Activated naive CD4-positive, alpha-beta T cell treated with Interleukin-2 at 50 U/mL for 16 hours (primary cell): ENCODE results near the gene SKAP1.

ENCODE experiments used
- DNase-seq: peaks from one replicate; pipeline ENCODE4 v3.0.0-alpha.2; 2020

Gene SKAP1

DNA sequence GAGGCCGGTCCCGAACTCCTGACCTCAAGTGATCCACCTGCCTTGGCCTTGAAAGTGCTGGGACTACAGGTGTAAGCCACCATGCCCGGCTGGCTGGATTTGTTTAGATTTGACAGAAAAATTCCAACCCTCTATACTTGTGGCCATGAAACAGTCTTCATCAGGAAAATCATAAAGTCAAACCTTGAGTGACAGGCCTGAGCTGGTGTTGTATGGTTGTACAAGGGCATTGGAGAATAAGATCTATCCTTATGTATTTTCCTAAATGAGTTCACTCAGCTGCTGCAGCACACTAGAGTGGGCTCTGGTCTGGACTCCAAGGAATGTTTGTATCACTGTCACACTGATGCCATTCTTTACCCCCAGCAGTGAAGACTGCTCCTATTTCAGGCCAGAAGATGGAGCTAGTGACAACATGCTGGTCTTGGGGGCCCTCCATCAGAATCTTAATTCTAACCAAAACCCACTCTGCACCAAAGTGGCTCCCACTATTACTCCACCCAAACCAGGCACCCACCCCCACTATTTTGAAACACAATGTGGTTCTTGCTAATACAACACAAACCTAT is 295.0 kb downstream of the SKAP1 start:
- DNase-seq, result no peak

DNA sequence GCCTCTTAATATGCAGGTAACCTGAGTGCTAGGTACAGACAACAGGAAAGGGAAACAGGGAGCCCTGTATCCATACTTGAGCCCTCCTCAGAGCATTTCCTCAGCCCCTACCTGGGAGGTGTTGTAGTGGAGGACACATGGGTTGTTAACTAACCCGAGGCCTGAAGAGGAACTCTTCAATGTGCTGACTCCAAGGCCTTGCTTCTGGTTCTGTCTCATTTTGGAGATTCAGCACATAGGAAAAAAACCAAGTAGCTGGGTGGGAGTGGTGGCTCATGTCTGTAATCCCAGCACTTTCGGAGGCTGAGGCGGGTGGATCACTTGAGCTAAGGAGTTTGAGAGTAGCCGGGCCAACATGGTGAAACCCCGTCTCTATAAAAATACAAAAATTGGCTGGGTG is 297.6 kb downstream of the SKAP1 start:
- DNase-seq, result no peak

DNA sequence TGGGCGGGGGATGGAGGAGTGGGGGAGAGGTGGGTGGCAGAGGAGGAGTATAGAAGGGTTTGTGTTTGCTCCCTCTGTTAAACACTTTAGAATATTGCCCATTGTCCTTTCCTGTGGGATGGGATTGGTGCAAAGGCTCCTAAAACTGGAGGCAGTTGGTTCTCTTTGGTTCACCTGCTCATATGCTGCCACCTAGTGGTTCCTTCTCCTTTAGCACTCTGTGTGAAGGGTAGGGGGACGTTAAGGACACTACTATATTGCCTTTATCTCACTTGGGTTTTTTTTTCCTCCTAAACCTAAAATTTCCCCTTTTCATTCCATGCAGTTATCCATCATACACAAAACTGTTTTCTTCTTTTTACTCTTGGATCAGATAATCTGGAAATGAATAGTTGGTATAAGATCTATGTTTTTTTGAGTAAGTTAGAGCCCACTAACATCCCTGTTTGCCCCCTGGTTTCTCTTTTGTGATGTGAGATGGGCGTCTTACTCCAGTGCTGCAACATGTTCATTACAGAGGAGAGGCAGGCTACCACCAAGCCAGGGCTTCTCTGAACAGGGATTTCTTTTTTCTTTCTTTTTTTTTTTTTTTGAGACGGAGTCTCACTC is 298.7 kb downstream of the SKAP1 start:
- peak; percentile 41 for DNase-seq

DNA sequence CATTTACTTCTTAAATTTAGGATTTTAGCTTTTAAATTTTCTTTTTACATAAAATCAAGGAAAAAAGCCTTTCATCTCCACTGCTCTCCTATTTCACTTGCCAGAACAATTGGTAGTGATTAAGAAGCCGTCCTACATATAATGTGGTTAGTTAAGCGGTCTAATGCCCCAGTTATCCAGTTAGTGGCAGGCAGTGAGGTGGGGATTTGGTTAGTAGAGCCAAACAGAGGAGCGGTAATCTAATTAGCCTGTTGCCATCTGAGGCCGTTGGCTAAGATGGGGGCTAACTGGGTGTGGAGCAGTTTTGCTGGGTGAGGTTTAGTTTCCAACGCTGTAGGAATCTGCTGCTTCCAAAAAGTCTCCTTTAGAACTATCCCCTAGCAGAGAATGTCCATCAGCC is 300.0 kb downstream of the SKAP1 start:
- DNase-seq, result no peak

DNA sequence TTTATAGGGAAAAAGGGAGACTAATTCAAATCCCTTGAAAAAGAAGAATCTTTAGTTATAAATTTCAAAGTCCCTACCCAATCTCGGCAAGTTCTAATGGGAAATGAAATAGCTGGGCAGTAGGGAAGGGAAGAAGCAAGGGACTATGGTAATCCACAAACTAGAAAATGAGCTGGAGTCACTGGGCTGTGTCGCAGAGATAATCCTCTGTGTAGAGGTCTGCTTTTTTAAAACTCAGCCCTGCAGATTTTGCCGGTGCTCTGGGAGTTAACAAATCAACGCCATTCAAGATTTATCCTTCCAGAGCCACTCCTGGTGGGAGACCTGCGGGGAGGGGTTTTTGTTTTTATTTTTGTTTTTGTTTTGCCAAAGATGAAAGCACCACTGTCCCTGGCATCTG is 301.6 kb downstream of the SKAP1 start:
- no peak for DNase-seq

DNA sequence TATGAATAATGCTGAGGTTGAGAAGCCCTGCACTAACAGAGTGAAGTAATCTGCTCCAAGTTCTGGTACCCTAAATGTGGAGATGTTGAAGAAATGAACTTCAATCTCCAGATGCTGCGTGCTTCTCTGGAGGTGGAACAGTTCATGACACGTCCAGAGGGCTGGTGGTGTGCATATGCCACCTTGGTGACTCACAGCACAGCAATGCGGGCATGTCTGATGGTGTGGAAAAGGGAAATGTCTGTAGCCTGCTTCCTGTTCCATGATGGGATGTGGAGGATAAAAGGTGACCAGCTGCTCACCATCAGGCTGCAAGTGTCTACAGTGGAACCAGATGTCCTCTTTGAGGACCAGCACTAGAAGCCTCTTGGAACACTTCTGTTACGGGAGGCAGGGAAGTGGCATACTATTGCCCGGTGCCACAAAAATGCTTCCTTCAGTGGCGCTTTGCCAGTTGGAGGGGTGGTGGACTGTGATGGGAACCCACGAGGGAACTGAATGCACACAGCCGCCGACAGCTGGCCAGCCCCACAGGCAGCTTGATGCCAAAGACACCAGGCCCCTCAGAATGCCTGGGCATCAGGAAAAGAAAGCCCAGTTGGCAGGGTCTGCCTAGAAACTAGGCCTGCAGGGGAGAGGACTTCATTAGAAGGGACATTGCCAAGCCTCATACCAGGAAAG is 302.5 kb downstream of the SKAP1 start:
- no peak for DNase-seq

DNA sequence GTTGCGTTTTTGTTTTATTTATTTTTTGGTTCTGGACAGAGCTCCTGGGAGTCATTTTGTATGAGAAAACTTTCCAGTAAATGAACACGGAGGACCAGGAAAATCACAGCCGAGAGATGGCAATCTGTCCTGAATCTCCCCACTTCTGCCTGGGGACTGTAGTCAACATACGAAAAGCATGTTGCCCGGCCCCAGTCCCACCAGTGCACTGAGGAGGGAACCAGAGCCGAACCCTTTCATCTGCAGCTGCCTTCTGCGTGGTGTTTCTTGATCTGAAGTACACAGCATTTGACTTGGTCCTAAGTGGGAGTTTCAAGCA is 303.5 kb downstream of the SKAP1 start:
- no peak for DNase-seq

DNA sequence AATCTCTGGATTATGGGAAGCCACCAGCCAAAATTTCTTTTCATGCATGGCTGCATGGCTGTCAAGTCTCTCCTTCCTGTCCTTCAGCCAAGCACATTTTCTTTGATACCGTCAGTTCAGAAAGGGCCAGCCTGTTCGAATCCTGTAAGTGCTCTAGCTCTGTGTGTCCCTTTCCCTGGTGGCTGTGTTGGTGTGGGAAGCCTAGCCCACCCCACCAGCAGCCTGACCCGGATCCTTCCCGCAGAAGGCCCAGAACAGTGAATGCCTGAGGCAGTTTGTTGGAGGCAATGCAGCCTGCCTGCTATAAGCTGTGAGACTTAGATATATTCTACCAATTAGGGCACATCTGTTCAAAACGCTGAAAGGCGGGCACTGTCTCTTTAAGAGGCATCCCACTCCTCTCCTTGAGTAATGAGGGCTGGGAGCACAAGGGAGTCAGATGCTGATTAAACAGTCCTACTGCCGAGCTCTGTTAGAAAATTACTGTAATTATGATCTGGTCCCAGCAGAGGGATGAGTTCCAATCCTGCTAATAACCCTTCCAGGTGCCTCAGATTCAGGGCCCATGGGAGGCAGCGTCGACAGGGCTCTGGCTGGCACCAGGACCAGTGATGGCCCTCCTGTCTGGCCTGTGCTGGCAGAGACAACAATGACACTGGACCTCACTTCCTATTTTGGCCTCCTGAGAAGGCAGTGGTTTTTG is 304.0 kb downstream of the SKAP1 start:
- DNase-seq, result no peak

DNA sequence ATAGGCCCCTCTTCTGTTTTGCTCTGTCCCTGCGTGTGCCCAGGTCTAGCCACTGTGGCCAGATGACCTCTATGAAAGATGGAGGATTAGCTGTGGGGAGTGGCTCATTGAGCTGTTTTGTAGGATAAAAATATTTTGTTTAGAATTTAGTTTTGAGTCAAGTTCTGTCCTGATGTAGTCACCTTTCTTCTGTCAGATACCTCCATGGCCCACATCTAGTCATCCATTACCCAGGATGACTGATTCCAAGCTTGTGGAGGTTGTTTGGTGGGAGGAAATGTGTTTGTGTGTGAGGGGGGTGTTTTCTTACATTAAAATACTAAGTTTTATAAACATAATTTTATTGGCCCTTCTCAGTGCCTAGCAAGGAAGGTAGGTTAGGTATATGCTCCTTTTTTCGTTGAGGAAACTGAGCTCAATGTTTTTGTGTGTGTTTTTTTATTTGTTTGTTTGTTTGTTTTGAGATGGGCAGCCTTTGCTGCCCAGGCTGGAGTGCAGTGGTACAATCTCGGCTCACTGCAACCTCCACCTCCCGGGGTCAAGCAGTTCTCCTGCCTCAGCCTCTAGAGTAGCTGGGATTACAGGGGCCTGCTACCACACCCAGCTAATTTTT is 306.1 kb downstream of the SKAP1 start:
- no peak for DNase-seq

DNA sequence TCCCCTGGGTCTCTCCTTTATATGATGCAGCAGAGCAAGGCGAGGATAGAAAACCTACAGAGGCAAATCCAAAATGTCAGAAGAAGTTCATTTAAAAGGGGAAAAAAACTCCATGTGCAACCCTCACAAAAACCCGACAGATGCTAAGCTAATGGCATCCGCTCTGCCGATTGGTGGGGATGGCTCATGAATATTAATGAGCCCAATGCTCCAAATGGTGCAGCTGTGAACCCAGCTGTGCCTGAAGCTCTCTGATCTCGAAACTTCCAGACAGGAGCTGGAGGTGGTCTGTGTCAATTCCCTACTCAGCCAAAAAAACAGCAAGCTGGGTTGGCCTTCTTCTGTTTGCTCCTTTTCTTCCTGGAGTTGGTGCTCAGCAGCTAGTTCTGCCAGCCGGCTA is 306.9 kb downstream of the SKAP1 start:
- no peak for DNase-seq

DNA sequence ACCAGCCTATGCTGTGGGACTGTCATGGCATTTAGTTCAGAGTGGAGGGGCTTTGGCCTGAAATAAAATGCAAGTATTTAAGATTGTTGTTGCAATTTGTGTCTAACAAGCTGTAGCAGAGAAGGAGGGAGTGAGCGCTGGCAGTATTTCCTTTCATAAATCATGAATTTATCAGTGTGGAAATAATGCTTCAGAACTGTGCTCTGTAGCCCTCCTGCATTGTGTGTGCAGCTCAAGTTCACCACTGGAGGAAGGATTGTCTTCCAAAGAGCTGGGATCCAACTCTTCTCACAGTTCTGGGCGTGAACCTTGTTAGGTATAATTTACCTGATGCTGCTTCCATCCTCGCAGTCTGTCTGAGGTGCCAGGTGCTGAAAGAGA is 307.4 kb downstream of the SKAP1 start:
- DNase-seq, result no peak

DNA sequence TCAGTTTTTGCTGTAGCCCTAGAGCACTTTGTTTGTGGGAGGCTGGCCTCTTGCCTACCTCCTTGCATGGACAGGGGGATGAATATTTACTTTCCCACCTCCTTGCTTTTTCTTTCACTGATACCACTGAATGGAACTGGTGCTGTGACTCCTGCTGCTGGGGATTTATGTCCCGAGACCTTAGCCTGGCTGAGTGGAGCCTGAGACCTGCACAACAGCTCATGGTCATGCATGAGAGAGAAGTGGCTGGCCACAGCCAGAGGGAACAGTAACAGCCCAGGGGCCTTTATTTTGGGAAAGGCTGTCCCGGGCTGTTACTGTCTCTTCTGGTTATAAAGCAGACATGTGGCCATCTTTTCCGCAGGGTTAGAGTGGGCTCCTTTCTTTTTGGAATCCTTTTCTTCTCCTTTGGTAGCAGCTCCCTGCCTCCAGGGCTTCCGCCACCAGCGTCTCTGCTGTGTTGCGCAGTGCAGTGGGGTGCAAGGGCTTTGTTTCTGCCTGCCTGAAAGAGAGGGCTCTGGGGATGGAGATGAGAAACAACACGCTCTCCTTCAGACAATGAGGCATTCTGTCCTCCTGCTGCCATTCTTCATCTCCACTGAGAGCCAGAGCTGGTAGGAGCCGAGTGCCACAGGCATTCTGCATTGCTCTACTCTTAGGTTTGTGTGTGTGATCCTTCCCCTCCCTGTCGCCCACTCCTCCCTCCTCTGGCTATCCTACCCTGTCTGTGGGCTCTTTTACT is 307.9 kb downstream of the SKAP1 start:
- DNase-seq, result no peak

DNA sequence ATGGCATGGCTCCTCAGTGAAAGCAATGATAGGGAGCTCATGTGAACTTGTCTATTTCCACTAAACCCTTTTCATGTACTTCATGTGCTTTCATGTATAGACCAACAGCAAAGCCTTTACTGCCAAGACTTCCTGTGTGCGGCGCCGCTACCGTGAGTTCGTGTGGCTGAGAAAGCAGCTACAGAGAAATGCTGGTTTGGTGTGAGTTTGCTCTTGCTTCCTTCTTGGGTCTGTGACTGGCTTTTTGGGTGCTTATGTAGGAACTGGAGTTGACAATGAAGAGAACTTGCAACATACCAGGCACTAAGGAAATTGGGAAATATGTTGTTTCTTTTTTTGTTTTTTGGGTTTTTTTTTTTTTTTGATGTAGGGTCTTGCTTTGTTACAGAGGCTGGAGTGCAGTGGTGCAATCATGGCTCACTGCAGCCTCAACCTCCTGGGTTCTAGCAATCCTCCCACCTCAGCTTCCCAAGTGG is 316.8 kb downstream of the SKAP1 start:
- DNase-seq, result peak; percentile 32

DNA sequence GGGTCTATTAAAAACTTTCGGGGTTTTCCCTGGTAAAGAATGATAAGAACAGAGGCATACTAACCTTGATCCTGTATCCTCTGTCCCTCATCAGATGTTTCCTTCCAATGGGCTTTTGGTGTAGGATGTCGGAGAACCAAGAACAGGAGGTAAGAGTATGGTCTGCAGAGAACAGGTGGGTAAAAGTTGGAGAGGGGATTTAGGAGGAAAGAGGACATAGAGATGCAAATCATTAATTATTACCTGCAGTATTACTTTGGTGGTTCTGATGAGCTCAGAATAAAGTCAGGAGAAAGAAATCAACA is 318.1 kb downstream of the SKAP1 start:
- no peak for DNase-seq

DNA sequence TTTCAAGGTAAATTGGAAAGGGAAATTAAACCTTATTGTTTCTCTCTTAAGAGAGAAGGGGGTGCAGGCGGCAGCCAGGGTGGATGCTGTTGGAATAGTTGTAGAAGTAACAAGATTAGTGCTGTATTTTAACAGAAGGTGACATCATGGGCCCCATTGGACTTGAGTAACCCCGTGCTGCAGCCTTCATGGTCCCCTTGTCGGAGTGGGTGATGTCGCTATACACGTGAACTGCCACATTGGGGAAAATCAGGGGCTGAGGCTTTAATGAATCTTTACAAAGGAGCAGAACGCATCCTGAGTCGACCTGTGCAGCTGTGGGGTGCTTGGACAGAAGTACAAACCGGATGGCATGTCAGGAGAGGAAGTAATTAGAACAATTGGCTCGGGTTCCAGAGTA is 319.3 kb downstream of the SKAP1 start:
- no peak for DNase-seq

DNA sequence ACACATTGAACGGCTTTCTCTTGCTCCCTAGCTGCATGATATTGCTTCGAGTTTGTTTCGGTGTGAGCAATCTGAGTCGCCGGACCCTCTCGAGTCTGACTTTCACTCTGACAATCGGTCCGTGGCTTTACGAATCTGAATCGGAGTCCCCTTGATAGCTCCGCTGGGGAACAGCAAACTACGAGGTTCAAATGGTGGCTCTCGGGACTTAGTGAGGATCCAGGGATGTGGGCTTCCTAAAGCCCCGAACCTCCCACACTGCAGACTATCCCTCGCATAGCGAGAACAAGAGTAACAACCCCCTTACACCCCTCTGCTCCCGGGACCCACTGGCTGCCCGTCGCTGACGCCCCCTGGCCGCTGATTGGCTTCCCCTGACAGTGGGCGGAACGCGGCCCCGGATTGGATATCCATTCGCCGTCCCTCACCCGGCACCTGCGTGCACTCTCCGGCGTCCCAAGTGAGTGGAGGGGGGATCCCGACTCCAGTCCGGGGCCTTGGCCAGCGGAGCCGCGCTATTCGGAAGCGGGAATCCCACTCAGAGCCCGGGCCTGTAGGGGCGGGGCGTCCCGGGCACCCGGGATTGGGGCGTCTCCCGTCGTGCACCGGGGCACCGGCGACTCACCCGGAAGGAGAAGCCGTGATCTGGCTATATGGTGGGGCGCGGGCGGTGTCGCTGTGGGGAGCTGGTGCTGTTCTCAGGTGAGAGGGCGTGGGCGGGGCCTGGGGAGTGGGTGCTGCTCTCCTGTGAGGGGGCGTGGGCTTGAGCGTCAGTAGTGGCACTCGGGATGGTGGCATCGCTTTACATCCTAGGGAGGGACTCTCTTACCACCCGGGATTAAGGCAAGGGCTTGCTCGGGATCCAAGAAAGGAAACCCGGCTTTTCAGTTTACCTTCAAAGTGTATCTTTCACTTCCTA is 322.6 kb downstream of the SKAP1 start, which contains the start of gene SNX11:
SNX11 (plus strand) TSS at position 630 of the 919 bp plus-strand sequence. CDS start 4,278 bp downstream, outside the sequence.
- DNase-seq, result peak; percentile 94

DNA sequence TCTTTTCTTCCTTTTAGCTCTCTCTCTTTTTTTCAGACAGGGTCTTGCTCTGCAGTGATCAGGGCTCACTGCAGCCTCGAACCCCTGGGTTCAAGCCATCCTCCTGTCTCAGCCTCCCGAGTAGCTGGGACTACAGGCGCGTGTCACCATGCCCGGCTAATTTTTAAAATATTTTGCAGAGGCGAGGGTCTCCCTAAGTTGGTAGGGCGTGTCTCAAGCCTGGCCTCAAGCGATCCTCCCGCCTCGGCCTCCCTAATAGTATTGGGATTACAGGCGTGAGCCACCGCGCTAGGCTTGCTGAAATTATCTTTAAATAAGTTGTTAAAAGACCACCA is 323.2 kb downstream of the SKAP1 start:
- DNase-seq, result no peak

DNA sequence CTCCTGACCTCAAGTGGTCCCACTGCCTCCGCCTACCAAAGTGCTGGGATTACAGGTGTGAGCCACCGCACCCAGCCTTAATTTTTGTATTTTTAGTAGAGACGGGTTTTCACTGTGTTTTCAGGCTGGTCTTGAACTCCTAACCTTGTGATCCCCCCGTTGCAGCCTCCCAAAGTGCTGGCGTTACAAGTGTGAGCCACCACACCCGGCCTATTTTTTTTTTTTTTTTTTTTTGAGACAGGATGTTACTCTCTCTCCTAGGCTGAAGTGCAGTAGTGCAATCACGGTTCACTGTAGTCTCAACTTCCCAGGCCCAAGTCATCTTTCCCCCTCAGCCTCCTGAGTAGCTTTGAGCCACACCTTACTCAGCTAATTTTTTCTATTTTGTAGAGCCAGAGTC is 325.6 kb downstream of the SKAP1 start:
- DNase-seq, result no peak

DNA sequence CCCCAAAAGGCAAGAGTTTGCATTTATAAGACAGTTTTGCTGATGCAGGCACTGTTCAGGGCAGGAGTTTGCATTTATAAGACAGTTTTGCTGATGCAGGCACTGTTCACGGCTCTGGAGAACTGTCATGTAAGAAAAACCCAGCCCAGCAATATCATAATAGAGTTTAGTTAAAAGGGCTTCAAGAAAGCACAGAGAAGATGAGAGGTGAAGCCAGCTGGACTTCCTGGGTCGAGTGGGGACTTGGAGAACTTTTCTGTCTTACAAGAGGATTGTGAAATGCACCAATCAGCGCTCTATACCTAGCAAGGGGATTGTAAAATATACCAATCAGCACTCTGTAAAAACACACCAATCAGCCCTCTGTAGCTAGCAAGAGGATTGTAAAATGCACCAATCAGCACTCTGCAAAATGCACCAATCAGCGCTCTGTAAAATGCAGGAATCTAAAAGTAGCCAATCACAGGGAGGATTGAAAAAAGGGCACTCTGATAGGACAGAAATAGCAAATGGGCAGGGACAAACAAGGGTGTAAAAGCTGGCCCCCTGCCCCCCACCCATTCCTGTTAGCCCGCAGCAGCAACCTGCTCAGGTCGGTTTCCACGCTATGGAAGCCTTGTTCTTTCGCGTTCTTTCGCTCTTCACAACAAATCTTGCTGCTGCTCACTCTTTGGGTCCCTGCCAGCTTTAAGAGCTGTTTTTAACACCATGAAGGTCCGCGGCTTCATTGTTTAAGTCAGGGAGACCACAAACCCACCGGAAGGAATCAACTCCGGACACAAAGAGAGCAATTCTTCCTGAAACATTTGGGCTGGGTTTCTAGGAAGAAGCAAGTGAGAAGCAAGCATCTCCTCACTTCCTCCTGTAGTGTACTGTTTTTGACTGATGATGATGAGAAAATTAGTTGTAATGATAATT is 327.0 kb downstream of the SKAP1 start:
- DNase-seq, result peak; percentile 24

DNA sequence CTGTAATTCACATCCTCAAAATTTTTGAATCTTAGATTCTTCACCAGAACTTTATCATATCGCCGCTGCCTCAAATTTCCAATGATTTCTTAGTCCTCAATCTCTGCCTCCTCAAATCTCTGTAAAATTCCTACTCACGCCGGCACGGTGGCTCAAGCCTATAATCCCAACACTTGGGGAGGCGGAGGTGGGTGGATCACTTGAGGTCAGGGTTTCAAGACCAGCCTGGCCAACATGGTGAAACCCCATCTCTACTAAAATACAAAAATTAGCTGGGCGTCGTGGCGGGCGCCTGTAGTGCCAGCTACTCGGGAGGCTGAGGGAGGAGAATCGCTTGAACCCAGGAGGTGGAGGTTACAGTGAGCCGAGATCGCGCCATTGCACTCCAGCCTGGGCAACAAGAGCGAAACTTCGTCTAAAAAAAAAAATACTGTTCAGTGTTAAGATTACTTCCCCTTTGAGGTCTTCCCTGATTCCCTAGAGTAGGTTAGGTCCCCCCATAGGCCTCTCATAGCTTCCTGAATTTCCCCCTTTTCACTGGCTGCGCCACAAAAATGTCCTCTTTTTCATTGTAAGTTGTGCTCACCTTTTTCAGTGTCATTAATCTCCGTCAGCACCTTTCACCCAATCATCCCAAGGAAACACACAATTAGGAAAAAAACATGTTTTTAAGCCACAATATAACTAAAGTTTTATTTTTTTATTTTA is 327.8 kb downstream of the SKAP1 start:
- DNase-seq, result no peak
